KMS-11 (cell line): ENCODE data around the gene HSD17B14.

Experiments
- H2AFZ ChIP-seq: fragments of 200-600 bp; sonication (generic); 2 replicates; pipeline ENCODE4 v1.6.1; 2016; ENCODE audit warnings: antibody characterized with exemption, mixed run types, low read depth
- H3K27ac ChIP-seq: fragments of 200-600 bp; sonication (generic); 2 replicates; pipeline ENCODE4 v1.6.1; 2016; ENCODE audit warnings: mild to moderate bottlenecking, mixed run types
- H3K27me3 ChIP-seq: fragments of 200-600 bp; sonication (generic); 2 replicates; pipeline ENCODE4 v1.6.1; 2017; ENCODE audit warnings: mild to moderate bottlenecking, low read depth, mixed run types, moderate library complexity; ENCODE audit not compliant: insufficient read depth
- H3K36me3 ChIP-seq: fragments of 200-600 bp; sonication (generic); 2 replicates; pipeline ENCODE4 v1.6.1; 2017; ENCODE audit warnings: mild to moderate bottlenecking, mixed run types; ENCODE audit not compliant: insufficient read depth
- H3K4me1 ChIP-seq: fragments of 200-600 bp; sonication (generic); 2 replicates; pipeline ENCODE4 v1.6.1; 2016; ENCODE audit warnings: mild to moderate bottlenecking, low read depth, mixed run types; ENCODE audit not compliant: poor library complexity, severe bottlenecking
- H3K4me2 ChIP-seq: fragments of 200-600 bp; sonication (generic); 2 replicates; pipeline ENCODE4 v1.7.0; 2016; ENCODE audit warnings: mild to moderate bottlenecking, mixed run types
- H3K4me3 ChIP-seq: fragments of 200-600 bp; sonication (generic); IDR thresholded peaks from 2 replicates; pipeline ENCODE4 v1.6.1; 2017; ENCODE audit warnings: low read depth, low read length, mixed read lengths; ENCODE audit not compliant: insufficient read depth
- H3K79me2 ChIP-seq: fragments of 200-600 bp; sonication (generic); 2 replicates; pipeline ENCODE4 v1.6.1; 2016; ENCODE audit warnings: low read depth, mixed run types; ENCODE audit not compliant: insufficient read depth
- H3K9ac ChIP-seq: fragments of 200-600 bp; sonication (generic); 2 replicates; pipeline ENCODE4 v1.6.1; 2016; ENCODE audit warnings: mild to moderate bottlenecking, mixed run types
- H4K20me1 ChIP-seq: fragments of 200-600 bp; sonication (generic); 2 replicates; pipeline ENCODE4 v1.6.1; 2016; ENCODE audit warnings: mild to moderate bottlenecking, mixed run types; ENCODE audit not compliant: insufficient read depth
- TF ChIP-seq, protein P1 (sequence below): fragments of 200-600 bp; sonication (generic); conservative IDR thresholded peaks from 2 replicates; pipeline ENCODE4 v1.6.1; 2017; ENCODE audit warnings: low read depth, mild to moderate bottlenecking, antibody characterized with exemption, low read length, moderate library complexity, mixed read lengths

Gene HSD17B14

DNA sequence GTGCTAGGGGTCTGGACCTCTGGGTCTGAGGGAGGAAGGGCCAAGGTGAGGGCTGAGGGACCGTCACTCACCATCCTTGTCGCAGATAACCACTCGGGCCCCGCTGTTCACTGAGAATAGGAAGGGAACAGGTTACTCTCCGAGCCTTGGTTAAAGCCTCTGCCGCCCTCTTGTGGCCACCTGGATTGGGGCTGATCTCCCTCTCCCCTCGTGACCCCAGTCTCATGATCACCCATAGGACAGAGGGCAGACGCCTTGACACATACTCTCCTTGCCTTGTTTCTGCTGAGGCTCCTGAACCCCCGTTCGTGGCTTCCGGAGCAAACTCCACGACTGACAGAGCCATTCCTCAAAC is 580 bp downstream of the HSD17B14 start:
- TF ChIP-seq, protein P1, sequence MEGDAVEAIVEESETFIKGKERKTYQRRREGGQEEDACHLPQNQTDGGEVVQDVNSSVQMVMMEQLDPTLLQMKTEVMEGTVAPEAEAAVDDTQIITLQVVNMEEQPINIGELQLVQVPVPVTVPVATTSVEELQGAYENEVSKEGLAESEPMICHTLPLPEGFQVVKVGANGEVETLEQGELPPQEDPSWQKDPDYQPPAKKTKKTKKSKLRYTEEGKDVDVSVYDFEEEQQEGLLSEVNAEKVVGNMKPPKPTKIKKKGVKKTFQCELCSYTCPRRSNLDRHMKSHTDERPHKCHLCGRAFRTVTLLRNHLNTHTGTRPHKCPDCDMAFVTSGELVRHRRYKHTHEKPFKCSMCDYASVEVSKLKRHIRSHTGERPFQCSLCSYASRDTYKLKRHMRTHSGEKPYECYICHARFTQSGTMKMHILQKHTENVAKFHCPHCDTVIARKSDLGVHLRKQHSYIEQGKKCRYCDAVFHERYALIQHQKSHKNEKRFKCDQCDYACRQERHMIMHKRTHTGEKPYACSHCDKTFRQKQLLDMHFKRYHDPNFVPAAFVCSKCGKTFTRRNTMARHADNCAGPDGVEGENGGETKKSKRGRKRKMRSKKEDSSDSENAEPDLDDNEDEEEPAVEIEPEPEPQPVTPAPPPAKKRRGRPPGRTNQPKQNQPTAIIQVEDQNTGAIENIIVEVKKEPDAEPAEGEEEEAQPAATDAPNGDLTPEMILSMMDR, result peak; percentile 91
- peak overlapping the region; percentile 45; the same call in 1 of the 2 replicates for H3K9ac ChIP-seq
- no peaks in the 10 kb centered on the region; the same call in 1 of the 2 replicates for H3K27me3 ChIP-seq
- H3K36me3 ChIP-seq, result no peaks in the 10 kb centered on the region
- peak overlapping the region; percentile 98 for H3K4me2 ChIP-seq
- H3K4me1 ChIP-seq, result peaks cover 14% of the 10 kb centered on the region
- H4K20me1 ChIP-seq, result no peaks in the 10 kb centered on the region
- H3K27ac ChIP-seq, result 0 out of 2 replicates have a peak overlapping the region, but pooled peaks have one; percentile 15
- H3K4me3 ChIP-seq, result no peak overlapping the region
- H3K79me2 ChIP-seq, result no peaks in the 10 kb centered on the region
- H2AFZ ChIP-seq, result peak overlapping the region; percentile 100

DNA sequence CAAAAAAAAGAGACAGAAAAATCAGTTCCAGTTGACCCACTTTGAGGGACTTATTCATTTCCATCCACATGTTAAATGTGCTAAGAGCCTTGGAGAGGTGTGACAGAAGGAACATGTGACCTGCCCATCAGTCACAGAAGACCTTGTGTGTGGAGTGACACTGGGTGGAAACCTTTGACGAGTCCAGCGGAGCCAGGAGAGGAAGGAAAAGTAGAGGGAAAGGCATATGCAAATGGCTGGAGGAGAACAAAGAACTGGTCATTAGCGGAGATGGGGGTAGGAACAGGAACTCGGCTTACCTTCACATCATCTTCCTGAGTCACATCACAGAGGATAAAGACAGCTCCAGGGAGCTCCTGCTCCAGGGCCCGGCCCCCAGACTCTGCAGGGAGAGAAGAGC is 2.3 kb downstream of the HSD17B14 start:
- Histone ChIP-seq H2AFZ (no peak overlapping the region), H3K36me3 (no peaks in the 10 kb centered on the region), H3K27me3 (no peaks in the 10 kb centered on the region), H3K79me2 (no peaks in the 10 kb centered on the region), H3K4me2 (no peak overlapping the region), H3K27ac (no peak overlapping the region), H3K4me3 (no peak overlapping the region), H3K9ac (no peak overlapping the region), H3K4me1 (peaks cover 14% of the 10 kb centered on the region), H4K20me1 (no peaks in the 10 kb centered on the region)
- TF ChIP-seq, protein P1, result no peak

DNA sequence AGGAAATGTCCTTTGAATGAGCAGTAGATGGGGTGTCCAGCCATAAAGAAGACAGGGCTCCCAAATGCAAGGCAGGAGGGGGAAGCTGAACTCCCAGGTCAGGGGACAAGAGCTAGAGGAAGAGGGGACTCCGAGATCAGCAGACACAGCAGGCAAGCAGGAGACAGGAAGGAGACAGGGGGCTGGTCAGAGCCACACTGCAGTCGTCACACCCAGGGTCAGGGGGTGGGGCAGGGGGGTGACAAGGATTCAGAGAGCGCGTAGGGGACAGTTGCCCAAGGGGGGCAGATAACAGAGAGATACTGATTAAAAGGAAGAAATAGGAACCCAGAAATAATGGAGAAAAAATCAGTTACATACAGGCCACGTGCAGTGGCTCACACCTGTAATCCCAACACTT is 3.2 kb downstream of the HSD17B14 start:
- Histone ChIP-seq H3K4me1 (peaks cover 14% of the 10 kb centered on the region), H3K4me2 (no peak overlapping the region), H3K36me3 (no peaks in the 10 kb centered on the region), H3K27ac (no peak overlapping the region), H4K20me1 (no peaks in the 10 kb centered on the region), H3K79me2 (no peaks in the 10 kb centered on the region), H2AFZ (no peak overlapping the region), H3K9ac (no peak overlapping the region), H3K4me3 (no peak overlapping the region), H3K27me3 (no peaks in the 10 kb centered on the region)
- TF ChIP-seq, protein P1, result no peak

DNA sequence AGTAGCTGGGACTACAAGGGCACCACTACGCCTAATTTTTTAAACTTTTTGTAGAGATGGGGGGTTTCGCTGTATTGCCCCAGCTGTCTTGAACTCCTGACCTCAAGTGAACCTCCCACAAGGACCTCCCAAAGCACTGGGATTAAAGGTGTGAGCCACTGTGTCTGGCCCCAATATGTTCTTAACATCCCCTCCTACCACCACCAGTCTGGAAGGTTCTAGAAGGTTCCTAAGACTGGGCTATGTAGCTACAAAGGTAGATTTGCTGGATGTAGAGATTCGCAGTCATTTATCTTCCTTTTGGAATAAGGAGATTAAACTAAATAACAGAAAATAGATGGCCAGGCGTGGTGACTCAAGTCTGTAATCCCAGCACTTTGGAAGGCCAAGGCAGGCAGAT is 5.3 kb downstream of the HSD17B14 start:
- no peak overlapping the region for H3K27ac ChIP-seq
- no peaks in the 10 kb centered on the region for H3K27me3 ChIP-seq
- H3K9ac ChIP-seq, result no peak overlapping the region
- no peaks in the 10 kb centered on the region for H3K36me3 ChIP-seq
- H3K79me2 ChIP-seq, result no peaks in the 10 kb centered on the region
- no peak overlapping the region for H3K4me2 ChIP-seq
- no peak overlapping the region for H3K4me3 ChIP-seq
- TF ChIP-seq, protein P1, result no peak
- H4K20me1 ChIP-seq, result no peaks in the 10 kb centered on the region
- H2AFZ ChIP-seq, result no peak overlapping the region
- peaks cover 1% of the 10 kb centered on the region for H3K4me1 ChIP-seq

DNA sequence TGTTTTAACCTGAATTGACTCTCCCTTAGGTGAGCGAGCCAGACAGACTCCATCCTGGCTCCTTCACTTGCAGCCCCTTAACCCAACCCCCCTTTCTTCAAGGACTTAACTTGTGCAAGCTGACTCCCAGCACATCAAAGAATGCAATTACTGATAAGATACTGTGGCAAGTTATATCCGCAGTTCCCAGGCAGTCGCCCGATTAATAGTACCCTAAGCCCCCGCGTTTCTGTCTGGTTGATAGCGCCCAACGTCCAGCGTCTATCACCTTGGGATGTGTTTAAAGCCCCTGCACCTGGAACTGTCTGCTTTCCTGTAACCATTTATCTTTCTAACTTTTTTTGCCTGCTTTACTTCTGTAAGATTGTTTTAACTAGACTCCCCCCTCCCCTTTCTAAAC is 6.2 kb downstream of the HSD17B14 start:
- H3K9ac ChIP-seq, result no peak overlapping the region
- H3K79me2 ChIP-seq, result no peaks in the 10 kb centered on the region

More for the DNA sequence above, 6.2 kb downstream of the HSD17B14 start:
- Histone ChIP-seq H3K36me3 (no peaks in the 10 kb centered on the region), H3K4me1 (no peaks in the 10 kb centered on the region), H2AFZ (no peak overlapping the region), H3K27me3 (no peaks in the 10 kb centered on the region), H3K4me2 (no peak overlapping the region), H4K20me1 (no peaks in the 10 kb centered on the region), H3K4me3 (no peak overlapping the region), H3K27ac (no peak overlapping the region)
- TF ChIP-seq, protein P1, result no peak
